ENCODE measurements around the gene BUB1B.

- TF ChIP-seq, protein P1, sequence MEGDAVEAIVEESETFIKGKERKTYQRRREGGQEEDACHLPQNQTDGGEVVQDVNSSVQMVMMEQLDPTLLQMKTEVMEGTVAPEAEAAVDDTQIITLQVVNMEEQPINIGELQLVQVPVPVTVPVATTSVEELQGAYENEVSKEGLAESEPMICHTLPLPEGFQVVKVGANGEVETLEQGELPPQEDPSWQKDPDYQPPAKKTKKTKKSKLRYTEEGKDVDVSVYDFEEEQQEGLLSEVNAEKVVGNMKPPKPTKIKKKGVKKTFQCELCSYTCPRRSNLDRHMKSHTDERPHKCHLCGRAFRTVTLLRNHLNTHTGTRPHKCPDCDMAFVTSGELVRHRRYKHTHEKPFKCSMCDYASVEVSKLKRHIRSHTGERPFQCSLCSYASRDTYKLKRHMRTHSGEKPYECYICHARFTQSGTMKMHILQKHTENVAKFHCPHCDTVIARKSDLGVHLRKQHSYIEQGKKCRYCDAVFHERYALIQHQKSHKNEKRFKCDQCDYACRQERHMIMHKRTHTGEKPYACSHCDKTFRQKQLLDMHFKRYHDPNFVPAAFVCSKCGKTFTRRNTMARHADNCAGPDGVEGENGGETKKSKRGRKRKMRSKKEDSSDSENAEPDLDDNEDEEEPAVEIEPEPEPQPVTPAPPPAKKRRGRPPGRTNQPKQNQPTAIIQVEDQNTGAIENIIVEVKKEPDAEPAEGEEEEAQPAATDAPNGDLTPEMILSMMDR (IDR thresholded peaks at IDR 0.05): no peak
- no peak for TF ChIP-seq POLR2A (IDR thresholded peaks at IDR 0.05)
Measured at GRCh38 chr15:40115670-40116093, 45.2 kb upstream of the BUB1B start.
